GM21423 (cell line): Measurements from ENCODE around the gene TRIM29.

Experiments
- ATAC-seq: cut with Tn5 transposase; IDR thresholded peaks from one replicate; pipeline ENCODE4 v1.9.1; 2021; ENCODE audit warnings: mild to moderate bottlenecking, moderate library complexity; ENCODE audit not compliant: unreplicated experiment

TRIM29 gene

DNA sequence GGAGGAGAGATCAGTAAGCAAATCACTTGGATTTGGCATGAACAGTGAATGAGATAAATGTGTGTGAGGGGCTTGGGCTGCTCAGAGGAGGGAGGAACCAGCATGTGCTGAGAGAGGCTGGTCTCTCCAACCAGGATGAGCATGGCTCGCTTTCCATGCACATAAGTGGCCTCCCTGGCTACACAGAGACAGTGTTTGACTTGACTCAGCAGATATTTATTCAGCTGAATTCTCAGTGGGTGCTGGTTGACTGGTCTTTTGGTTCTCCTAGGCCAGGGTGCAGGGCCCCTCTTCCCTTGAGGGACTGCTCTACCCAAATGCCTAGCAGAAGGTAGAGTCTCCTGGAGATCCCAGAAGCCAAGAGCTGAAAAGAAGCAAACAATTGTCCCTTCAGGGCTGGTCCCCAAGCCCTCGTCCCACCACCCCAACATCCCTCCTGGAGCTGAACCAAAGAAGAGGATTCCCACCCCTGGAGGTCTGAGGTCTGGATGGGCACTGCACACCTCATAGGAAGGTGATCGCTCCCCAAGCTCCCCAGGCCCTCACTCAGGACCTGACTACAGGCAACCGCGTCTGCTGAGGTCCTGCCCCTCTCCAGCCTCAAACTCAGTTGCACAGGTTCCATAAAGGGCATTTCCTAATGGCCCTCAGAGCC, 3.3 kb upstream of the TRIM29 start:
- ATAC-seq, result no peak

DNA sequence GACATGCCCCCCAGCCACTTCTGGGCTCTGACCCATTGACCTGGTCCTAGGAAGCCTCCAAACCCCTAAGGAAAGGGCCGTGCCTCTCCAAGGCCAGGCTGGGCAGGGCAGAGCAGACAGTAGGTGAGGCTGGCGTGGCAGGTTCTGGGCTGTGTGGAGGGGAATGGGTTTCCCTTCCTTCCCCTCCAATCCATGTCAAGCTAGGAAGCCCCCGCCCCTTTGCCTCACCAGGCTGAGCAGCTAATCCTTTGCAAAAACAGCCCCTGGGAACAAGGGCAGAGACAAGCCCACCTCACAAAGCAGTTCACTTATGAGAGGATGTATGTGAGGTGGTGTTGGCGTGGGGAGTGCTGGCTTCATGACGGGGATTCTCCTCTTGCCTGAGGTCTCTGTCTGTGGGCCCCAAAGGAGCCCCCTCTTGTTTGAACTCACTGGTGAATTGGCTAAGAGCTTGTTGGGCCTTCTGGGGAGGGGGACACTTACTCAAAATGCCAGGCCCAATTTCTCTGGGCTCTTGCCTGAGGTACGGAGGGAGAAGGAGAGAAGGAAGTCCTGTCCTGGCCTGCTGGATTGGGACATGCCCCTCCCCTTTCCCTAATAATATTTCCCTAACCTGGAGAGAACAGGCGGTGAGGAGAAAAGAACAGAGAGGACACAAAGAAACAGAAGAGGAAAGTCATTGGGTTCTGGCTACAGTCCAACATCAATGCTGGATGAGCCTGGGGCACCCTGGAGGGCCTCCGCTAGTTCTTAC, 1.6 kb upstream of the TRIM29 start:
- no peak for ATAC-seq

DNA sequence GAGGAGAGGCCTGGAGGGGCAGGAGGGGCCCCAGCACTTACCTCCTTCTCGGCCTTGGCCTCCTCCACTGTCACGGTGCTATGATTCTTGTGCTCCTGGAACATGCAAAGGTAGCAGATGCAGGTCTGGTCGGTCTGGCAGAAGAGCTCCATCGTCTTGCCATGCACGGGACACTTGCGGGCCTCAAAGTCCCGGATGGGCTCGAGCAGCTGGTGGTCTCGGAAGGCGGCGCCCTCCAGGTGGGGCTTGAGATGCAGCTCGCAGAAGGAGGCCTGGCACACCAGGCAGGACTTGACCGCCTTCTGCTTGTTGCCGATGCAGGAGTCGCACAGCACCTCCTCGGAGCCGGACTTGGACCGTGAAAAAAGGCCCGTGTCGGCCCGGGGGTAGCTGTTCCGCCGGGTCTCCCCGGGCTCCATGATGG, 714 bp downstream of the TRIM29 start:
- no peak for ATAC-seq

DNA sequence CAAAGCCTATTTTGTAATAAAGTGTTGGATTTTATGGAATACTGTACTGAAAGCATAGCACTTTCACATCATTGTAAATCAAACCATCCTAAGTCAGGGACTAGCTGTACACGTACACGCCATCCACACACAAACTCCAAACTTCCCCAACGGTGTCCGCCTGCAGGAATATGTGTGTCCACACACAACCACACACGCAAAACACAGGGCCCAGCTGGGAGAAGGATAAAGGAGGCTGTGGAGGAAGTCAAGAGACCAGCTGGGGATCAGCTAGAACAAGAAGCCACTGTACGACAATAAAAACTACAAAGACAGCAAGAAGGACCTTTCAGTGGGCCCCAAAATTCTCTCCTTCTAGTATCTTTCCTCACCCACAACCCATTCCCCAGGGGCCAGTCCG, 1.6 kb downstream of the TRIM29 start:
- ATAC-seq, result no peak

DNA sequence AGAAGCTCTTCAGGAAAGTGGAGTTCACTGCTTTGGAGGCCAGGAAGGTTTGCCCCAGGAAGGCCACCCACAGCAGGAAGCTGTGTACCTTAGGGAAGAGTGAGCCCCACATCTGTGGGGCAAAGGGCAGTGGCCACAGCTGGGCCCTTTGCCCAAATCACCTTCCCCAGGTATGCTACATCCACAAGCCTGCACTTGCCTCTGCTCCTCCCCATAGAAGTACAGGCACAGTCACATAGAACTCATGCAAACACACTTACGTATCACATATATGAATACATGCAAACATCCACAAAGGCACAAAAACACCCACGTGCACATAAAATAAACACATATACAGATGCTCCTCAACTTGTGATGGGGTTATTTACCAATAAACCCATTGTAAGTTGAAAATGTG, 2.1 kb downstream of the TRIM29 start:
- no peak for ATAC-seq

DNA sequence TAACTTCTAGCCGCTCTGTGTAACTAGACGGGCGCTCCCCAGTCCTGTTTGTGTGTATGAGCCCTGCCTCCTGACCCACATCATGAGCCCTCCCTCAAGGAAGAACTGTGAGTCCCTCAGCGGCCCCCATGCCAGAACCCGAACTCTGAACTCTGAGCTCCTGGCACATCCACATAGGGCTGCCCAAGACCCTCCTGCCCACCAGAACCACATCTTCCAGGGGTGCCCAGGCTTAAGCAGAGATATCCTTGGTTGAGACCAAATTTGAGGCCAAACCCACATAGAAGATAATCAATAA, 3.0 kb downstream of the TRIM29 start:
- no peak for ATAC-seq

DNA sequence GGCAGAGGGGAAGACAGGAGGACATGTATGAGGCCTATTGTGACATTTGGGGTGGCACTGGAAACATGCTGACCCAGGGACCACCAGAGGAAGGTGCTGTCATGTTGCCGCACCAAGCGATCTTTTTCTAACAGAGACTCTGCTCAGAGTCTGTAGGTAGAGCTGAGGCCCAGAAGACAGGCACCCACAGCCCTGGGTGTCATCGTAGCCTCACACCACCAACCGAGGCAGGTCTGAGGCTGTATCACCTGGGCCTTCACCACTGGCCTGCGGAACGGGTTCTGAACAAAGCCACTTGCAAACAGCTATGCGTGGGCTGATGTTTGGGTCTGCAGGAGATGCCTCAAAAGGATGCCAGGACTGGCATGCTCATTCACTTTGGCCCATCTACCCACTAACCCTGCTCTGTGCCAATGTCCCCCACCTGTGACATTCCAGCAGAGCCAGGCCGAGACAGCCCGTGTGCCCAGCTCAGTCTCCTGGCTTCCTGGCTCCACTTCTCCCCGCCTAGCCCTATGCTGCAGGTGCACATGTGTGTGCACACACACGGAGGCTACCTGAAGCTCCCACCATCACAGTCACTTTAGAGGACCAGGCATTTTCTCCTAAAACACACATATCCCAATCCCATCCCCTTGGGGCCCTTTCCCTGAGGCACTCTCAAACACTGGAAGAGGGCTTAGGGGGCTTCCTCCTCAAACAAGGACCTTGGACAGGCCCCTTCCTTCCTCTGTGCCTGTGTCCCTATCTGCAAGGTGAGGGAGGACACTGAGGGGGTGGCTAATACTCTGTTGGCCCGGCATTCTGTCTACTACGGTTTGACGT, 3.6 kb downstream of the TRIM29 start:
- no peak for ATAC-seq

DNA sequence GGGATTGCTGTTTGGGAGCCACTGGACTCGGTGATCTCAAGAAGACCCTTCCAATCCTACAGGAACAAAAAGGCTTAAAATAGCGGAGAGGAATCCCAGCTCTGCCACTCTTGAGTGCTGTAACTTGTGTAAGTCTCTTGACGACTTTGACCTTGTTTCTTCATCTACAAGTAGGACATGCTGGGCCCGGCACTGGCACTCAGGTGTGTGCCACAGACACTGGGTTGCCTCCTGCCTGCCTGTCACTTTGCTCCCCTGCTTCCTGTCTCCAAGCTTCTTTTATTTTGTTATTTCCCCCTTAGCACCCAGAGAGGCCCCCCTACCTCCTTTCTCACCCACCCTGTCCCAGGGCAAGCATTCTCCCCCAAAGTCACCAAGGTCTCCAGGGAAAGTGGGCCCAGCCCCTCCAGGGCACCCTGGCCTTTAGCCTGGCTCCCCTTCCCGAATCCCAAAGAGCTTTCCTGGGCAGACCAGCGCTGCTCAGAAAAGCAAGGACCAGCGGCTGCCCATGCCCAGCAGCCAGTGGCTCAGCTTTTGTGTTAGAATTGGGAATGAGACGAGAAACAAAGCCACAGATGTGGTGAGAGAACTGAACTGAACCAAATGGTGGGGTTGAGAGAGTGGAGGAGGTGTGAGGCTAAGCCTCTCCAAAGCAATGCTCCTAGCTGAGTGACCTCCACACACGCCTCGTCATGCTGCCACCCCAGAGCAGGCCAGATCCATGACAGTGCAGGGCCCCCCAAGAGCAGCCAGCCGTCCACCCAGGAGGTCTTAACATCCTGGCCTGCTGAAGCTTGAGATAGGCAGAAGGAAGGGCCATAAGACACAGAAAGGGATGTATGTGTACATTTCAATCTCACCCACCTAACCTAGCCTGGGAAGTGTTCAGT, 4.5 kb downstream of the TRIM29 start:
- no peak for ATAC-seq

DNA sequence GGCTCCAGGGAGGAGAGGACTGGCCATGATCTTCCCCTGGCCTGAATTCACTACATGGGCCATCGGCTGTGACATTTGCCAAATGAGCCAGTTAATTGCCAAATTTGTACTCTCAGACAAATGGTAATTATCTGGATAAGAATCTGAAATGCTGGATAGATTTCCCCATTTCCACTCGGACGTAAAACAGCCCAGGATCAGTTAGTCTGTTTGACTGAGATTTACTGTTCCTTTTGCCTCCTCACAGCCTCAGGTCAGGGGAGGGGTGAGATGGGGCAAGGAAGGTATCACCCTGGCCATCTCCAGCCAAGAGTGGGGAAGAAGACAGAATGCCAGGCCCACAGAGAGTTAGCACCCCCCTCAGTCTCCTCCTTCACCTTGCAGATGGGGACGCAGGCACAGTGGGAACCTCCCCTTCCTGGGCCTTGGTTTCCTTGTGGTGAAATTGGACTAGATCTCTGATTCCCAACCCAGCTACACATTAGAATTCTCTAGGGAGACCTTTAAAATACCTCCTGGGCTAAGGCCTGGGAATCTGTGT, 5.2 kb downstream of the TRIM29 start:
- no peak for ATAC-seq

DNA sequence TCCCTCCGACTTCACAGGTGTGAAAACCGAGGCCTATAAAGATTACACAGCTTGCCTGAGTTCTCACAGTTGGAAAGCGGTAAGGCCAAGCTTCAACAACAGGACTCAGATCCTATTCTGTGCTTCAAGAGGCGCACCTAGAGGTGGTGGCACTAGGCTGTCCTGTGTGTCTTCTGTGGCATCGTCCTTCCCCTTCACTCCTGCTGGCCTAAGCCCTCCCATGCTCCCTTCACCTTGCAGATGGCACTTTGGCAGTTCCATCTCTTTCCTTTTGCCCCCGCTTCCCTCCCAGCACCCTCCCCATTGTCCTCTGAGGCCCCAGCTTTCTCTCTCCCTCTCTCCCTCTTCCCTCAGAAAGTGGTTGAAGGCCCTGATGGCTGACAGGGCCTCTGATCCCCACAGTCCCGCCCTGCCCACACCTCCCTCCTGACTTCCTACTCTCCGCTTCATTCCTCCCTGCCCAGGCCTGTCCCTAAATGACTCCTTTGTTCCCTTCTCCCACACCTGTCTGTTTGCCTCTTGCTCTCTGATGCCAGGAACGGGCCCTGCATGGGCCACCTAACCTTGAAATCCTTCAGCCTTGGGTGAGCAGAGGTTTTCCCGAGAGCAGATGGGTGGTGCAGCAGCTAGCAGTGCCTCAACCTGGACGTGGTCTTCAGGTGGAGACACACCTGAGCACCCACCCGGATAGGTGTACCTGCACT, 5.8 kb downstream of the TRIM29 start:
- no peak for ATAC-seq

DNA sequence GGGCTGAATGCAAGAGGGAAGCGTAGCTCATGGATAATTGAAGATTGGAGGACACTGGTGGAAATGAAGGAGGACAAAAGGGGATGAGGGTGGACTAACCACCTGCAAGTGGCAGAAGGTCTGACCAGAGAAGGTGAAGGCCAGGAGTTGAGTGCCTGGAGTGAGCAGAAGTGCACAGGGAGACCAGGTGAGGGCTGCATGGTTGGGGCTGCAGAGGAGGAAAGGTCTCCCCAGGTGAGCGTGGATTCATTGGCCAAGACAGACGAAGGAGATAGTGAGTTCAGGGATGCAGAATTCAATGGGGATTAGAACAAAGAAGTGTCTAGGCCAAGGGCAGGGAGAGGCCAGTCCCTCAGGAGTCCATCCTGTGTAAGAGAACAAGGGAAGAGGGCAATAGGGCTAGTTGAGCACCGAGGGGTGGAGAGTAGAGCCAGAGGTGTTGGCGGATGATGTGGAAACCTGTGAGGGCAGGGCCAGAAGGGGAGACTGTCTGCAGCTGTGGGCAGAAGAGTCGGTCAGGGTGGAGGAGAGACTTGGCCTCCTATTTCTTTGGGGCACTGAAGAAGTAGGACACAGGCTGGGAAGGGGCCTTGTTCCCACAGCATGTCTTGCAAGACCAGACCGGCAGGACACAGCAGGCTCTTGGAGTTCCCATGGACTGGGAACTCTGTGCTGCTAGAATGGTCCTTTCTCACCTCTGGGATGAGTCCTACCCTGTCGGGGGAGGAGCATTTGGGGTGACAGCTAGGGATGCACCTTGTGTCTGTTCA, 6.7 kb downstream of the TRIM29 start:
- ATAC-seq, result no peak

DNA sequence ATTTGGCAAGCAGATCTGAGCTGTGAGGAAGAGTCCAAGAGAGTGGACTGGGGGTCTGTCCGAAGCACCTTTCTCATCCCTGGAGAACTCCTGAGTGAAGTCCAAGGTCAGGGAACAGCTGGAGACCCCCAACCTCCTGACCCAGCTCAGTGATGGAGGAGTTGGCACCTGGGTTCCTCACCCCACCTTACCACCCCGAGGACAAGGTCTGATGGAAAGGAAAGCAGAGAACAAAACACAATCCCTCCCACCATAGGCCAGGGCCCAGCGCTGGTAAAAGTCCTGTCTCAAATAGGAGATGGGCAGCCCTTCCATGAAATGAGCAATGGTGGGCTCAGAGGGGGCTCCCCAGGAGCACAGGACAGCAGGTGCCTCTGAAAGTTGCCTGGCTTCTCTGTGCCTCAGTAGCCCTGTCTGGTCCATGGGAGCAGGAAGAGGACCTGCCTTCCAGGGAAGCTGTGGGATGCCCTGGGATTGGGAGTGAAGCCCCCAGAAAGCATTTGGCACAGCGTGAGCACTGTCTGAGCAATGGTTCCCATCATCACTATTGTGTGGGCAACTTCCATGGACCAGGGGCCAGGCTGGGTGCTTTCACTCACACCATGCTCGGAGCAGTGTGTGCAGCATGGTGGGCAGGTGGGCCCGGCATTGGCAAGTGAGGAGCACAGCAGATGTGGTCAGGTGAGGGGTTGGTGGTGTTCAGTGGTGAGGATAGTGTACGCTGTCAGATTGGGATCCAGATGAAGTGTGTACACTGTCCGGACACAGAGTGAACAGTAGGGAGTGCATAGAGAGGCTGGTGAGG, 7.5 kb downstream of the TRIM29 start:
- no peak for ATAC-seq

DNA sequence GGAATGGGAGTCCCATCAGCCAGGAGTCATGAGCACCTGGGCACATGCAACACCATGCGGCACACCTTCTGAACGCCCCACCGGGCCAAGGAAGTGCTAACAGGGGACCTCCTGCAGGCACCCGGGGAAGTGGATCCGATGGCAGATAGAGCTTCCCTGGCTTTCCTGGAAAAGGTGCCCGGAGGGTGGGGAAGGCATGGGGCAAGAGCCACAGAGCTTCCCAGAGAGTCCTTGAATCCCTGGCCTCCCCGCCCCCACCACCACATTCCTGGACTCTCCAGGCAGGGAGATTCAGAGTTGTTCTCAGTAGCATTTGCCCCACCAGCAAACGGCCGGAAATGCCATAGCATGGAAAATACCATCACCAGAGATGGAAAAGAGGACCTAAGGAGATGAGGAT, 8.3 kb downstream of the TRIM29 start:
- ATAC-seq, result no peak

DNA sequence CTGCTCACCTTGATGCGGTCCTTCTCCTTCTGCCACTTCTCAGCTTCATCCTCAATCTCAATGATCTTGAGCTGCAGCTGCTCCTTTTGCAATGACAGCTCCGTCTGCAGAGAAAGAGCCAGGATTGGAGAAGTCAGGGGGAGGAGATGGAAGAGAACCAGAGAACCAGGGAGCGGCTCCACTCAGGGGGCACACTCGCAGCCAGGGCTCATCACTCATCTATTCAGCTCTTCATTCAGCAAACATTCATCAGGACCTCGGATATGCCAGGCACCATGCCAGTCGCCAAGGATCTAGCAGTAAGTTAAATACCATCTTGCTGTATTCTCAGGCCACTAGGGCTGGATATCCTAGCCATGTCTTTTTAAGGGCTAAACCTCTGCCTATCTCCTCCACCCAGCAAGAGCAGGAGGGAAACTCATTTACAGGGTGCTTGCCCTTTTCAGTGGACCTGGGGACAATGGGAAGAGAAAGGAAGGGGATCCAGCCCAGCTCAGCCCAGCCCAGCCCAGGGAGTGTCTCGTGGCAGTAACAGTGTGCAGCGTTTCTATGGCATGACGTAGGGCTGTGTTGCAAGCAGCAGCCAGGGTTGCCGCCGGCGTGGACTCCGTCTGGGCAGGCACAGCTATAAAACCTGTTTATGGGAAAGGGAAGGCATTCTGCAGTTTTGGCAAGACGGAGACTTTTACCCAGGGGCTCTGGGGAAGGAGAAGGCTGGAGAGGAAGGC, 9.4 kb downstream of the TRIM29 start:
- ATAC-seq, result no peak

DNA sequence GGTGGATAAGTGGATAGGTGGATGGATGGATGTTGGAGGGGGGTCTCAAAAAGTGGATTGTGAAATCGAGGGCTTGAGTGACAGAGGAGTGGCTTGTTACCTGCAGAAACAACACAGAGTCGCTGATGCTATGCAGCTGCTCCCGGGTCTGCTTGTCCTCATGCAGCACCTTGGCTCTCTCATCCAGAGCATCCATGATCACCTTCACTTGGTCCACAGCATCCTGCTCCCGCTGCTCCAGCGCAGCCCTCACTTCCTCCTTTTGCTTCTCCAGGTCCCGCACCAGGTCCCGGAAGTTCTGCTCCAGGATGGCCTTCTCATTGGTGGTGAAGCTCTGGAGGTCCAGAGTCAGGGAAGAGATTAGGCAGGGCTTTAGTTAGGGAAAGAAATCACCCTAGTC, 10.7 kb downstream of the TRIM29 start:
- ATAC-seq, result no peak

DNA sequence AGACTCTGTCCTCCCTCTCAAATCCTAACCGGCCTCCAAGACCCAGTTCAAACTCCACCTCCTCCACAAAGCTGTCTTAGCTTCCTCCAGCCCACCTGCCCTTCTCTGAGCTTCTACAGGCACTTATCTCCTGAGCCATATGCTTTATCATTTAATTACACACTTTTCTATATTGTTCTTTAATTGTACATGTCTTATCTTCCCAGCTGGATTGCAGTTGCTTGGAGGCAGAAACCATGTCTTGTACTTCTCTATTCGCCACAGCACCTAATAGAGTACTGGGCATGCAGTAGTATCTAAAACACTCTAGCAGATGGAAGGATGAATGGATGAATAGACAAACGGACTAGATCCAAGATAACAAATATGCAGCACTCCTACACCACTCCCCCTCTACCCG, 11.3 kb downstream of the TRIM29 start:
- no peak for ATAC-seq

DNA sequence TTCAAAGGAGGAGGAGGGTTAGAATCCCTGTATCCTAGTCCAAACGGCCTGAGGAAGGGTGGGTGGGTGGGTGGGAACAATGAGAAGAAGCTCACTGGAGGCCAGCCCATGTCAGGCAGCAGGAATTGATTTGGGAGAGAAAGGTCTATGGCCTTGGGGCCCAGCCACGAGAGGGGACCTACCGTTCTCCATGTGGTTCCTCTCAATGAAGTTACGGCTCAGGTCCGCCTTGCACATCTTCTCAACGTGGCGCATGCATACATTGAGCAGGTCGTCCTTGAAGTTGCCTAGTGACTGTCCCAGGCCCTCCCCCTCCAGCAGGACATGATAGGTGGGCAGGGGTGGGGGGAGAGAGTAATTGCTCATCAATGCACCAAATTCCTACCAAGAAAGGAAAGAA, 12.4 kb downstream of the TRIM29 start:
- ATAC-seq, result no peak

DNA sequence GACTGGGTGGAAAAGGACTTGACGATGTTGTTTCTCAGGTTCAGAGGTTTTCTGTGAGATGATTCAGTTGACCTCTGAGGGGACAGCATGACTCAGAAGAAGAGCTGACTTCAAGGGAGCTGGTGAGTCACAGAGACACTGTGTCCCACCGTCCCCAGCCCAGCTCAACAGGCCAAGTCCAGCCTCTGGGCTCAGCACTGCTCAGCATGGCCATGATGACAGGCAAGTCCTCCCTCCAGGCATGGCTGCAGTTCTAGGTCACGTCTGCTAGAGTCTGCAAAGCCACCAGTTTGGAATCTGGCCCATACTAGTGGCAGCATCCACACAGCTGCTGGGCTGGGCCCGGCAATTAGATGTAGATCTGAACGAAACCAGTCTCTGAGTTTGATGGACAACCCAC, 12.9 kb downstream of the TRIM29 start:
- ATAC-seq, result no peak
